K562 (cell line): ENCODE results near the gene ALG9. TPM values are rescaled to one million over a fixed set of nuclear protein-coding genes. Genes with fewer than 3 reads are reported as not detected.

Experiments used
- ARHGAP35 ChIP-seq: fragments of 450-650 bp; IDR thresholded peaks from 2 replicates; pipeline ENCODE4 v1.6.1; 2018; ENCODE audit not compliant: partially characterized antibody
- HNRNPH1 ChIP-seq: fragments of 200-400 bp; formaldehyde crosslinking; optimal IDR thresholded peaks from 2 replicates; pipeline ENCODE3; 2017; ENCODE audit warnings: low read depth, mild to moderate bottlenecking, low read length, moderate library complexity
- HNRNPUL1 ChIP-seq: fragments of 200-400 bp; formaldehyde crosslinking; IDR thresholded peaks from 2 replicates; pipeline ENCODE4 v1.6.1; 2017; ENCODE audit warnings: low read length
- MCM3 ChIP-seq: fragments of 450-650 bp; IDR thresholded peaks from 2 replicates; pipeline ENCODE4 v1.6.1; 2016
- SMARCB1 ChIP-seq: IDR thresholded peaks from 2 replicates; pipeline ENCODE4 v1.6.1; 2011; ENCODE audit warnings: improper control_type of control experiment, low read depth; ENCODE audit not compliant: insufficient read length
- ZBTB40 ChIP-seq, 2 experiments: fragments of 450-650 bp in 1 of 2; sonication (generic) in 1 of 2; formaldehyde crosslinking in 1 of 2; IDR thresholded peaks; 2 replicates each; pipeline versions ENCODE4 v1.7.1 to v1.9.0; 2016 to 2022; ENCODE audit warnings: inconsistent platforms in 1 of 2, mild to moderate bottlenecking in 1 of 2, missing genetic modification reagents in 1 of 2
- polyA plus RNA-seq, 8 experiments: library from polyadenylated mRNA; depleted of rRNA in 4 of 8; stranded (reverse) in 5 of 8; unstranded in 3 of 8; fragments of >200 nt; fragmentation: Nextera tagmentation in 2 of 8; fragmentation: Illumina TruSeq in 1 of 8; extraction: Ambion mirVana in 2 of 8; extraction: Trizol in 1 of 8; gene quantifications; 2 replicates each; pipeline versions ENCODE4 v1.2.1 to v1.2.3, GENCODE V29; 2011 to 2014; ENCODE audit warnings: inconsistent platforms in 1 of 8, missing spikeins in 1 of 8
- total RNA-seq, 7 experiments: library from RNA; depleted of rRNA in 6 of 7; stranded (reverse); fragments of >200 nt in 6 of 7; fragmentation: Illumina TruSeq in 2 of 7; extraction: Trizol in 2 of 7; gene quantifications; 2 replicates each; pipeline versions ENCODE4 v1.2.1 to v1.2.3, GENCODE V29; 2011 to 2021; ENCODE audit warnings: low replicate concordance in 1 of 7

Gene ALG9
- total and polyA plus RNA-seq, 9 of the 15 experiments (the other 6 are each of a cell fraction or from before 2014, with no cell fraction given): 11.5 to 40.5 (median 24.9) TPM

- TF ChIP-seq MCM3 (no peak), ARHGAP35 (no peak), HNRNPUL1 (no peak), SMARCB1 (no peak), ZBTB40 (IDR thresholded peaks at IDR 0.05) (no peak), ZBTB40 (CRISPR knock-in tag; IDR thresholded peaks at IDR 0.05) (no peak), HNRNPH1 (no peak)
Measured at GRCh38 chr11:111882202-111882601, 10.8 kb upstream of the ALG9 start (continued).
